Activated T-helper 2 cell treated with anti-CD3 and anti-CD28 coated beads, Interferon-gamma antibody, Interleukin-2, Interleukin-4, amounts not matched to agents 10 μg/mL and 5 μg/mL and 100 μg/mL, durations not matched to agents 14 hours and 24 hours and 36 hours (primary cell): ENCODE data around the gene SNX30. TPM values are rescaled to one million over a fixed set of nuclear protein-coding genes. Genes with fewer than 3 reads are reported as not detected.

Experiments used
- DNase-seq: peaks from one replicate; pipeline ENCODE4 v3.0.0; 2021; ENCODE audit warnings: low spot score
- H3K27ac Mint-ChIP-seq: one replicate; pipeline ENCODE4 v1.8.0; 2021; ENCODE audit warnings: mixed read lengths
- H3K27me3 Mint-ChIP-seq: one replicate; pipeline ENCODE4 v1.8.0; 2021; ENCODE audit warnings: low read depth, mixed read lengths
- H3K36me3 Mint-ChIP-seq: one replicate; pipeline ENCODE4 v1.8.0; 2021; ENCODE audit warnings: low read depth, mixed read lengths
- H3K4me1 Mint-ChIP-seq: one replicate; pipeline ENCODE4 v1.8.0; 2021; ENCODE audit warnings: low read depth, mixed read lengths
- H3K4me3 Mint-ChIP-seq: one replicate; pipeline ENCODE4 v1.8.0; 2021; ENCODE audit warnings: low read depth, mild to moderate bottlenecking, moderate library complexity, mixed read lengths
- H3K9me3 Mint-ChIP-seq: one replicate; pipeline ENCODE4 v1.8.0; 2021; ENCODE audit warnings: mixed read lengths
- intact Hi-C: fragments of 100-400 bp; cut with micrococcal nuclease; formaldehyde crosslinking; loops from one replicate; pipeline ENCODE4 v1.15.1; 2023
- total RNA-seq: library from RNA; stranded (reverse); gene quantifications from 2 replicates; pipeline ENCODE4 v1.2.3, GENCODE V29; 2022

The SNX30 gene
- total RNA-seq, 1 donor from 2014 or later: 2.4 TPM

GRCh38 chr9:112792670-112793069 lies 42.1 kb downstream of the SNX30 start:
- H3K27ac Mint-ChIP-seq: no peak overlapping the region
- intact Hi-C loops: loop anchor here (1.0 to 5.0 kb wide), 4 partner anchors 75 to 700 kb away; partner anchors contain the start of gene KIAA1958
- H3K27me3 Mint-ChIP-seq: no peaks in the 10 kb centered on the region
- H3K36me3 Mint-ChIP-seq: no peaks in the 10 kb centered on the region
- no peak for DNase-seq
- H3K4me3 Mint-ChIP-seq: no peak overlapping the region
- peaks cover 4% of the 10 kb centered on the region for H3K4me1 Mint-ChIP-seq
- H3K9me3 Mint-ChIP-seq: no peaks in the 10 kb centered on the region

- no peak overlapping the region for H3K4me3 Mint-ChIP-seq
- H3K27me3 Mint-ChIP-seq: no peaks in the 10 kb centered on the region
- intact Hi-C loops: loop anchor here (1.0 to 5.0 kb wide), 4 partner anchors 76 to 701 kb away; partner anchors contain the start of gene KIAA1958
These were observed 42.8 kb downstream of the SNX30 start for GRCh38 chr9:112793213-112793810.

GRCh38 chr9:112794731-112795130 lies 44.2 kb downstream of the SNX30 start:
- no peak overlapping the region for H3K4me3 Mint-ChIP-seq
- no peaks in the 10 kb centered on the region for H3K36me3 Mint-ChIP-seq
- intact Hi-C loops: loop anchor here (5.0 kb wide), 2 partner anchors 307 to 702 kb away; partner anchors contain the start of gene KIAA1958
- DNase-seq: no peak
- H3K27me3 Mint-ChIP-seq: no peaks in the 10 kb centered on the region
- peaks cover 4% of the 10 kb centered on the region for H3K4me1 Mint-ChIP-seq
- no peaks in the 10 kb centered on the region for H3K9me3 Mint-ChIP-seq
- no peak overlapping the region for H3K27ac Mint-ChIP-seq

More at GRCh38 chr9:112793213-112793810, 42.8 kb downstream of the SNX30 start:
- Mint-ChIP-seq H3K27ac (no peak overlapping the region), H3K36me3 (no peaks in the 10 kb centered on the region), H3K4me1 (peaks cover 4% of the 10 kb centered on the region), H3K9me3 (no peaks in the 10 kb centered on the region)
- peak; percentile 59 for DNase-seq

- Mint-ChIP-seq H3K4me1 (peaks cover 4% of the 10 kb centered on the region), H3K27ac (no peak overlapping the region), H3K36me3 (no peaks in the 10 kb centered on the region), H3K27me3 (no peaks in the 10 kb centered on the region), H3K9me3 (no peaks in the 10 kb centered on the region), H3K4me3 (no peak overlapping the region)
- intact Hi-C loops: no loop called here
- no peak for DNase-seq
These were observed 45.4 kb downstream of the SNX30 start for GRCh38 chr9:112795921-112796320.

GRCh38 chr9:112796485-112796884 lies 45.9 kb downstream of the SNX30 start:
- intact Hi-C loops: no loop called here
- H3K27me3 Mint-ChIP-seq: no peaks in the 10 kb centered on the region
- H3K4me3 Mint-ChIP-seq: no peak overlapping the region
- DNase-seq: no peak
- no peak overlapping the region for H3K27ac Mint-ChIP-seq
- no peaks in the 10 kb centered on the region for H3K9me3 Mint-ChIP-seq
- peaks cover 4% of the 10 kb centered on the region for H3K4me1 Mint-ChIP-seq
- no peaks in the 10 kb centered on the region for H3K36me3 Mint-ChIP-seq

GRCh38 chr9:112809351-112809848 lies 58.8 kb downstream of the SNX30 start:
- peaks cover 4% of the 10 kb centered on the region for H3K9me3 Mint-ChIP-seq
- no peaks in the 10 kb centered on the region for H3K36me3 Mint-ChIP-seq
- no peak overlapping the region for H3K4me3 Mint-ChIP-seq
- intact Hi-C loops: no loop called here
- no peaks in the 10 kb centered on the region for H3K27me3 Mint-ChIP-seq
- no peak overlapping the region for H3K27ac Mint-ChIP-seq
- H3K4me1 Mint-ChIP-seq: no peaks in the 10 kb centered on the region
- DNase-seq: no peak

- no peaks in the 10 kb centered on the region for H3K27me3 Mint-ChIP-seq
- no peaks in the 10 kb centered on the region for H3K9me3 Mint-ChIP-seq
- intact Hi-C loops: no loop called here
- H3K27ac Mint-ChIP-seq: no peak overlapping the region
- no peak overlapping the region for H3K4me3 Mint-ChIP-seq
- DNase-seq: no peak
- H3K36me3 Mint-ChIP-seq: no peaks in the 10 kb centered on the region
- H3K4me1 Mint-ChIP-seq: no peaks in the 10 kb centered on the region
These were observed 59.3 kb downstream of the SNX30 start for GRCh38 chr9:112809906-112810305.

- H3K9me3 Mint-ChIP-seq: no peaks in the 10 kb centered on the region
- DNase-seq: no peak
- no peak overlapping the region for H3K27ac Mint-ChIP-seq
- no peaks in the 10 kb centered on the region for H3K4me1 Mint-ChIP-seq
- no peak overlapping the region for H3K4me3 Mint-ChIP-seq
- no peaks in the 10 kb centered on the region for H3K27me3 Mint-ChIP-seq
- no peaks in the 10 kb centered on the region for H3K36me3 Mint-ChIP-seq
- intact Hi-C loops: no loop called here
These were observed 60.3 kb downstream of the SNX30 start for GRCh38 chr9:112810696-112811490.

- Mint-ChIP-seq H3K4me1 (no peaks in the 10 kb centered on the region), H3K36me3 (no peaks in the 10 kb centered on the region), H3K27me3 (no peaks in the 10 kb centered on the region), H3K27ac (no peak overlapping the region), H3K9me3 (no peaks in the 10 kb centered on the region), H3K4me3 (no peak overlapping the region)
- no peak for DNase-seq
- intact Hi-C loops: no loop called here
These were observed 61.0 kb downstream of the SNX30 start for GRCh38 chr9:112811518-112811917.

- Mint-ChIP-seq H3K4me3 (no peak overlapping the region), H3K9me3 (no peaks in the 10 kb centered on the region), H3K27ac (no peak overlapping the region), H3K36me3 (no peaks in the 10 kb centered on the region), H3K27me3 (no peaks in the 10 kb centered on the region), H3K4me1 (no peaks in the 10 kb centered on the region)
- no peak for DNase-seq
- intact Hi-C loops: no loop called here
These were observed 65.3 kb downstream of the SNX30 start for GRCh38 chr9:112815868-112816267.

GRCh38 chr9:112817860-112818203 lies 67.3 kb downstream of the SNX30 start:
- no peaks in the 10 kb centered on the region for H3K4me1 Mint-ChIP-seq
- intact Hi-C loops: no loop called here

GRCh38 chr9:112819635-112820496 lies 69.3 kb downstream of the SNX30 start:
- no peak for DNase-seq
- Mint-ChIP-seq H3K27ac (no peak overlapping the region), H3K4me3 (no peak overlapping the region), H3K9me3 (no peaks in the 10 kb centered on the region), H3K36me3 (no peaks in the 10 kb centered on the region), H3K27me3 (no peaks in the 10 kb centered on the region), H3K4me1 (no peaks in the 10 kb centered on the region)
- intact Hi-C loops: no loop called here

More at GRCh38 chr9:112817860-112818203, 67.3 kb downstream of the SNX30 start:
- no peaks in the 10 kb centered on the region for H3K27me3 Mint-ChIP-seq
- H3K9me3 Mint-ChIP-seq: no peaks in the 10 kb centered on the region
- no peak for DNase-seq
- no peak overlapping the region for H3K27ac Mint-ChIP-seq
- no peaks in the 10 kb centered on the region for H3K36me3 Mint-ChIP-seq
- H3K4me3 Mint-ChIP-seq: no peak overlapping the region
